AG08395 (cell line): ENCODE measurements around the gene ZNF474.

ENCODE experiments used
- DNase-seq: peaks from one replicate; pipeline ENCODE4 v3.0.0; 2012; ENCODE audit warnings: mixed read lengths, low spot score

ZNF474 gene

DNA sequence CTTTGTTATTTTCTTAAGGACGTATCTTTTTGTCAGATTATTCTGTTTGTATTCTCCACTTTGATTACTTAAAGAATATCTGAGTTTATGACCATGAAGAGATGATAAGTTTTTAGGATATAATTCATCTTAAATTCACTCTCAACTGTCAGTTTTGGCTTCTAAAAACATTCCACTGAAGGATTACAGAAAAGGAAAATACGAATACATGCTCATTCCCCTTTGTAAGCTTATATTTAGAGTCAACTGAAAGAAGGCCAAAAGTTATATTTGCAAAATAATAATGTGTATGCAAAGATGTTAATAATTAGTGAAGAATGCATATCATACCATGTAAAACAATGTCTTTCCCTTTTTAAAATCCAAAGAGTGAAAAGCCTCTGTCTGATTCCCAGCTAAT, 52.5 kb downstream of the ZNF474 start:
- DNase-seq: no peak

- no peak for DNase-seq
These were observed 53.2 kb downstream of the ZNF474 start for GRCh38 chr5:122182491-122182921.

DNA sequence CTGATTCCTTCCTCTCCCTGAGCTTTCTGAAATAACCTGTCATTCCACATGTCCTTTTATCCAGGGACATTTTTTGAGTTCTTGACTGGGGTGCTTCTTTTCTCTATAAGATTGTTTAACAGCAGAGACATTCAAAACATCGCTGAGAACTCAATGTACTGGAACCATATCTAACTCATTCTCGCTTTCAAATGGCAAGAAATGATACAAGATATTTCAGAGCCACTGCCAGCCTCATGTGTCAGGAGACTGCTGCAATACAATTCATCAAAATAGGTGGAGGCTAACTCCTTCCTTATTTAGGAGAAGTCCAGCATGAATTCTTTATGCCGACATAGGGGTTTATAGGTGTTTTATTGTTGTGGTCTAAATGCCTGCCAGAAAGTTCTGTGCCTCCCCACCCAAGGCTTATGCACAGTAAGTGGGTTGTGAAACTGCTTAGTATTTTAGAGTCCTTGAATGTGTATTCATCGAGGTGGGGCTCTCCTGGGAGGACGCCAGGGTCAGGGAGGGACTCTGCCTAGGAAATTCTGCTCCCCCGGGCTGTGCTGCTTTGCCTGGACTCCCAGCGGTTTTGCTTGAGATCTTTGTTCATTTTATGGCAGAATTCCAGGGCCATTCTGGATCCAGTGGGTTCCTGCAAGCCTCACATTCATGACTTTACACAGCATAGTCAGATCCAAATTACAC, 53.9 kb downstream of the ZNF474 start:
- DNase-seq: peak; percentile 63

DNA sequence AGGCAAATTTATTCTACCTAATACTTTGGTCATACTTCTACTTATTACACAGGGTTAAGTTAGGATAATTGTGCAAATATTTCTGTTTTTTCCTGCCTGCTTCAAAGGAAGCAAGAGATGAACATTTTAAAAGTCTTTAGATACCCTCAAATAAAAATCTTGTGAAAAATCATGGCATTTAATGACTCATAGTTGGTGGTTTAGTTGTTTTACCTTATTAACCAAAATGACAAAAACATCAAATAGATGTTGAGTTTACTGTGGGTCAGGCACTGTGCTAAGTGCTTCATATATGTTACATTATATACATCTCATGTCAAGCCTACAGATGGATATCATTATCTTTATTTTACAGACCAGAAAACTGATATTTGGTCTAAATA, 54.4 kb downstream of the ZNF474 start:
- DNase-seq: no peak

GRCh38 chr5:122184676-122185255, 55.4 kb downstream of the ZNF474 start:
- DNase-seq: no peak

DNA sequence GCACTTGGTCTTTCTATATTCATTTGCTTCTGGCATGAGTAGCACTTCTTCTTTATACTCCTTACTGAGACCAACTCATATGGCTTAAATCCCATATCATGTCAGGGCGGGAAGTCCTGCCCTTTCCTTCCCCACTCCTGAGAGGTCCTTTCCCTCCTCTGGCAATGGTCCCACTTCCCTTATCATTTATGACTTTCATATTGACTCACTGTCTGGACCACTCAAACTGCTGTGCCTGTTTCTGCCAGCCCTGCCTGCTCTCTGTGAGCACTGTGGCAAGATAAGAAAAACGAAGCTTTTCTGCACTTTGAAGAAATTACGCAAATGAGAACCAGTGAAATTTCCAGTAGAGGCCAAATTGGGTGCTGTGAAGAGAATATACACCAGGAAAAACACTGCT, 58.1 kb downstream of the ZNF474 start:
- DNase-seq: no peak

DNA sequence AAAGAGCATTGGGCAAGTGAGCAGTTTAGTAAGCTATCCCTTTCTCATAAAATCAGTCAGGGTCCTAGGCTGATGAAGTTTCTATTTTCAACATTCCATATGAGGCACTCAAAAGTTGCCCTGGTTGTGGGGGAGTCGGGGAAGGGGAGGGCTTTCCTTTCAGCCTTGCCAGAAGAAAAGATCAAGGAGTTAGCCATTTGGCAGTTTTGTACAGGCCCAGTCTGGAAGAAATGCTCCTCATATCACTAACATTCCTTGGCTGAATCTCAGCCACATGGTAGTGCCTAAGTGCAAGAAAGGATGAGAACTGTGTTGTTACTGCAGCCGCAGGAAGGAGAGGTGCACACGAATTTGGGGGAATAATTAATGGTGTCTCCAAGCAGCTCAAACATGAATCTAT, 60.8 kb downstream of the ZNF474 start:
- no peak for DNase-seq

DNA sequence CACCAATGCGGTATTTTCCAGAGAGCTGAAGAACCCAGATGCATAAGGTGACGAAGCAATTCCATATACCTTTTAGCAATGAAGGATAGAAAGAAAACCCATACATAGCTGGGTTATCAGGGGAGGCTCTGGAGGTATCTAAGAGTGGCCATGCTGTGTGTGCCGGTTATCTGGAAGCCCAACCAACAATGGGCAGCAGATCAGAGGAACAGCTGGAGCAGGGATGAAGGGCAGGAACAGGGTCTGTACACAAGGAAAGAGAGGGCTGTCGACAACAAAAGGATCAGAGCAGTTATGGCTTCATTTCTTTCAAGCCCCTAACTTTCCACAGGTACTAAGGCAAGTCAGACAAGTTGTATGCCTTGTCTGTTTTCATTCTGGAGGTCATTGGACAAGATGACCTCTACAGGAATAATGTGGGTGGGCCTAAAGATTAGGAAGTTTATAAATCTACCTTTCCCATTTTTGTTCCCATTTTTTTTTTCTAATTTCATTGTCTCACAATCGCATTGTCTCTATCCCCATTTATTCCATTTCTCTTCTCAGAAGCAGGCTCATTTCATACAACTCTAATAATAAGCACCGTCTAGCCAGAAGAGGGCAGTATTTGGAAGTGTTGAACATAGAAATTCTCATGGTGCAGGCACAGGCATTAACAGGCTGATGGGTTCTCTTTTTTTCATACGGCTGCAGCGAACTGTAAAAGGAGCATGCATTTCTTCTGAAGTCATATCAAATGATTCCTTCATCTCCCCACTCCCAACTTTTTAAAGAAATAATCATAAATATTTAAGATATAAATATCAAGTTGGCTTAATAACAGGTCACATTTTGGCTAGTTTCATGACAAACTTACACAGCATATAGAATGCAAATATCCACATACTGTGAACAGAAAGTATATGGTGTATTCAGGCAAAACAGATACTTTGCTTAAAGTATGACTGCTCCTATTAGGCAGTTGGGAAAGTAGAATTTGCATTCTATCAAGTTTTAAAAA, 63.5 kb downstream of the ZNF474 start:
- DNase-seq: peak; percentile 69

- DNase-seq: peak; percentile 66
These were observed 66.6 kb downstream of the ZNF474 start for GRCh38 chr5:122195802-122196394.

GRCh38 chr5:122199146-122199545, 69.8 kb downstream of the ZNF474 start:
- DNase-seq: no peak

- DNase-seq: no peak
These were observed 71.1 kb downstream of the ZNF474 start for GRCh38 chr5:122200450-122200849.

- DNase-seq: no peak
These were observed 71.5 kb downstream of the ZNF474 start for GRCh38 chr5:122200865-122201264.

GRCh38 chr5:122201365-122201764, 72.0 kb downstream of the ZNF474 start:
- DNase-seq: no peak

DNA sequence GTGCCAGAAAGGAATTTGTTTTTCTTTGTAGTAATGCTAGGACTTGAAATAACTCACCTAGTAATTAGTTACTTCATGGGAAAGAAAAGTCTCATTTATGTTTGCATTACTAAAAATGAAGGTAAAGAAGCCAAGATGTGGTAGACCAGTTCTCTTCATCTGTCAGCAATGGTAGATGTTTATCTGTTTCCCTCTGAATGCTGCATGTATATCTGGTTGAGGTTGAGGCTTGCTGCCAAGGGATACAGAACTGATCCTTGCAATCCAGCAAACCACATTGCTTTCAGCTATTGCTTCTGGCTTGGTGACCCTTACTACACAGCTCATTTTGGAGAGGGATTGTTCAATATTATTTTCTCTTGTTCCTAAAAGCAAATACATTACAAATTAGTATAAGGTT, 73.6 kb downstream of the ZNF474 start:
- DNase-seq: no peak
